ENCODE data around the gene SMG6.

GRCh38 chr17:2092253-2092652 is 211.3 kb downstream of the SMG6 start:
- no peak for TF ChIP-seq NFE2L2 (IDR thresholded peaks at IDR 0.05; ENCODE audit: low read depth, low read length)
- TF ChIP-seq, protein P1, sequence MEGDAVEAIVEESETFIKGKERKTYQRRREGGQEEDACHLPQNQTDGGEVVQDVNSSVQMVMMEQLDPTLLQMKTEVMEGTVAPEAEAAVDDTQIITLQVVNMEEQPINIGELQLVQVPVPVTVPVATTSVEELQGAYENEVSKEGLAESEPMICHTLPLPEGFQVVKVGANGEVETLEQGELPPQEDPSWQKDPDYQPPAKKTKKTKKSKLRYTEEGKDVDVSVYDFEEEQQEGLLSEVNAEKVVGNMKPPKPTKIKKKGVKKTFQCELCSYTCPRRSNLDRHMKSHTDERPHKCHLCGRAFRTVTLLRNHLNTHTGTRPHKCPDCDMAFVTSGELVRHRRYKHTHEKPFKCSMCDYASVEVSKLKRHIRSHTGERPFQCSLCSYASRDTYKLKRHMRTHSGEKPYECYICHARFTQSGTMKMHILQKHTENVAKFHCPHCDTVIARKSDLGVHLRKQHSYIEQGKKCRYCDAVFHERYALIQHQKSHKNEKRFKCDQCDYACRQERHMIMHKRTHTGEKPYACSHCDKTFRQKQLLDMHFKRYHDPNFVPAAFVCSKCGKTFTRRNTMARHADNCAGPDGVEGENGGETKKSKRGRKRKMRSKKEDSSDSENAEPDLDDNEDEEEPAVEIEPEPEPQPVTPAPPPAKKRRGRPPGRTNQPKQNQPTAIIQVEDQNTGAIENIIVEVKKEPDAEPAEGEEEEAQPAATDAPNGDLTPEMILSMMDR (conservative IDR thresholded peaks at IDR 0.05; ENCODE audit: low read depth, low read length): no peak
